ENCODE results near the gene PJA1. TPM values are rescaled to one million over a fixed set of nuclear protein-coding genes. Genes with fewer than 3 reads are reported as not detected.
A peak's percentile ranks its signal among the peaks of the same experiment; 100 is the strongest.

Gene PJA1, protein sequence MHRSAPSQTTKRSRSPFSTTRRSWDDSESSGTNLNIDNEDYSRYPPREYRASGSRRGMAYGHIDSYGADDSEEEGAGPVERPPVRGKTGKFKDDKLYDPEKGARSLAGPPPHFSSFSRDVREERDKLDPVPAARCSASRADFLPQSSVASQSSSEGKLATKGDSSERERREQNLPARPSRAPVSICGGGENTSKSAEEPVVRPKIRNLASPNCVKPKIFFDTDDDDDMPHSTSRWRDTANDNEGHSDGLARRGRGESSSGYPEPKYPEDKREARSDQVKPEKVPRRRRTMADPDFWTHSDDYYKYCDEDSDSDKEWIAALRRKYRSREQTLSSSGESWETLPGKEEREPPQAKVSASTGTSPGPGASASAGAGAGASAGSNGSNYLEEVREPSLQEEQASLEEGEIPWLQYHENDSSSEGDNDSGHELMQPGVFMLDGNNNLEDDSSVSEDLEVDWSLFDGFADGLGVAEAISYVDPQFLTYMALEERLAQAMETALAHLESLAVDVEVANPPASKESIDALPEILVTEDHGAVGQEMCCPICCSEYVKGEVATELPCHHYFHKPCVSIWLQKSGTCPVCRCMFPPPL
- 36.9 TPM for polyA plus RNA-seq
- long read RNA-seq, donor 1, transcript PJA1-203 (1 exons, 2,692 nt): major isoform, 11 of 23 reads
- long read RNA-seq, donor 1, transcript PJA1-202 (2 exons, 2,672 nt): minor isoform, 8 of 23 reads
- long read RNA-seq, donor 1, partial matches to known transcripts: 0 of 23 reads
- long read RNA-seq, donor 1, other reads (novel, unspliced or antisense): 0 of 23 reads
- long read RNA-seq, donor 2, transcript PJA1-203 (1 exons, 2,692 nt): major isoform, 28 of 54 reads
- long read RNA-seq, donor 2, transcript PJA1-202 (2 exons, 2,672 nt): minor isoform, 21 of 54 reads
- long read RNA-seq, donor 2, partial matches to known transcripts: 0 of 54 reads
- long read RNA-seq, donor 2, other reads (novel, unspliced or antisense): 0 of 54 reads
- long read RNA-seq, donor 3, transcript PJA1-203 (1 exons, 2,692 nt): minor isoform, 20 of 48 reads
- long read RNA-seq, donor 3, transcript PJA1-202 (2 exons, 2,672 nt): major isoform, 23 of 48 reads
- long read RNA-seq, donor 3, partial matches to known transcripts: 0 of 48 reads
- long read RNA-seq, donor 3, other reads (novel, unspliced or antisense): 0 of 48 reads
- long read RNA-seq, donor 4, partial matches to known transcripts: 0 of 2 reads
- long read RNA-seq, donor 4, other reads (novel, unspliced or antisense): 0 of 2 reads
- long read RNA-seq, donor 5, transcript PJA1-202 (2 exons, 2,672 nt): minor isoform, 10 of 27 reads
- long read RNA-seq, donor 5, transcript PJA1-203 (1 exons, 2,692 nt): major isoform, 13 of 27 reads
- long read RNA-seq, donor 5, partial matches to known transcripts: 0 of 27 reads
- long read RNA-seq, donor 5, other reads (novel, unspliced or antisense): 0 of 27 reads
- long read RNA-seq, donor 6, transcript PJA1-203 (1 exons, 2,692 nt): major isoform, 17 of 29 reads
- long read RNA-seq, donor 6, transcript PJA1-202 (2 exons, 2,672 nt): minor isoform, 7 of 29 reads
- long read RNA-seq, donor 6, partial matches to known transcripts: 0 of 29 reads
- long read RNA-seq, donor 6, other reads (novel, unspliced or antisense): 0 of 29 reads
- long read RNA-seq, donor 7, transcript PJA1-203 (1 exons, 2,692 nt): major isoform, 11 of 20 reads
- long read RNA-seq, donor 7, transcript PJA1-202 (2 exons, 2,672 nt): minor isoform, 7 of 20 reads
- long read RNA-seq, donor 7, partial matches to known transcripts: 0 of 20 reads
- long read RNA-seq, donor 7, other reads (novel, unspliced or antisense): 0 of 20 reads
- long read RNA-seq, donor 8, transcript PJA1-202 (2 exons, 2,672 nt): major isoform, 21 of 42 reads
- long read RNA-seq, donor 8, transcript PJA1-203 (1 exons, 2,692 nt): minor isoform, 19 of 42 reads
- long read RNA-seq, donor 8, partial matches to known transcripts: 0 of 42 reads
- long read RNA-seq, donor 8, other reads (novel, unspliced or antisense): 0 of 42 reads
- long read RNA-seq, donor 9, transcript PJA1-202 (2 exons, 2,672 nt): minor isoform, 15 of 38 reads
- long read RNA-seq, donor 9, transcript PJA1-203 (1 exons, 2,692 nt): major isoform, 20 of 38 reads
- long read RNA-seq, donor 9, partial matches to known transcripts: 0 of 38 reads
- long read RNA-seq, donor 9, other reads (novel, unspliced or antisense): 0 of 38 reads
- long read RNA-seq, donor 10, transcript PJA1-202 (2 exons, 2,672 nt): minor isoform, 14 of 36 reads
- long read RNA-seq, donor 10, transcript PJA1-203 (1 exons, 2,692 nt): major isoform, 16 of 36 reads
- long read RNA-seq, donor 10, partial matches to known transcripts: 0 of 36 reads
- long read RNA-seq, donor 10, other reads (novel, unspliced or antisense): 0 of 36 reads
- long read RNA-seq, donor 11, transcript PJA1-202 (2 exons, 2,672 nt): minor isoform, 6 of 18 reads
- long read RNA-seq, donor 11, transcript PJA1-203 (1 exons, 2,692 nt): major isoform, 9 of 18 reads
- long read RNA-seq, donor 11, partial matches to known transcripts: 0 of 18 reads
- long read RNA-seq, donor 11, other reads (novel, unspliced or antisense): 0 of 18 reads

DNA sequence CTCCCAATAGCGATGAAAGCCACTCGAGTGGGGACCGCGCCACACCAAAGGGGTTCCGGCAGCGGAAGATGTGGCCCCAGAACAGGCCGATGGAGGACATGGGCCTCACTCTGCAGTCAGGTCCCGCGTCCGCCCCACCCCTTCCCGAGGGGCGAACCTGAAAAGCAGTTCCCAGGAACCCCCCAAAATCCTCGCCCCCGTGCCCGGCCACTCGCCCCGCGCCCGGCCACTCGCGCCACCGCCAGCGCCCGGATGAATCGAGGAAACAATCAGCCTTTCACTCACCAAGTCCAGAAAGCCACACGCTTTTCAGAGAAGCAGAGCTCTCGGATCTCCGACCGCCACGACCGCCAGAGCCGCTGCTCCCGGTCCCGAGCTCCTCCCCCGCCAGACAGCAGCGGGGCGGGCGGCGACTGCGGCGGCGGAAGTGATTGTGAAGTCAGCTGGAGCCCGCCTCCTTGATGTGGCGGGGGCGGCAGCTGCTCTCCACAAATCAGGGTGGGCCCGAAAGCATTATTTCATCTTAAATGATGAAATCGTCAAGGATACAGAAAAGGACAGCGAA, at the start of gene PJA1:
PJA1 (minus strand) TSS at position 367 of the 565 bp plus-strand sequence. CDS start 2,380 bp downstream, outside the sequence.
- no peaks in the 10 kb centered on the region for H3K4me1 ChIP-seq (ENCODE audit: control insufficient read depth, insufficient read depth, low read length)
- peak within 1 kb of the TSS; percentile 50 for H3K4me3 ChIP-seq (ENCODE audit: low read length)
- peak within 1 kb of the TSS; percentile 73 for H3K27ac ChIP-seq (ENCODE audit: low read length)
- H3K36me3 ChIP-seq (ENCODE audit: control insufficient read depth, insufficient read depth, low read length): peaks cover 11% of the 10 kb centered on the region
- DNase-seq: peak; percentile 42 to 72
- H3K27me3 ChIP-seq (ENCODE audit: control insufficient read depth, insufficient read depth, low read length): no peaks in the 10 kb centered on the region
- WGBS (ENCODE audit: insufficient coverage, low lambda C conversion rate): no CpG with 5 or more reads among the region's 48 CpGs
- H3K9me3 ChIP-seq (ENCODE audit: control insufficient read depth, low read depth, low read length): no peaks in the 10 kb centered on the region

DNA sequence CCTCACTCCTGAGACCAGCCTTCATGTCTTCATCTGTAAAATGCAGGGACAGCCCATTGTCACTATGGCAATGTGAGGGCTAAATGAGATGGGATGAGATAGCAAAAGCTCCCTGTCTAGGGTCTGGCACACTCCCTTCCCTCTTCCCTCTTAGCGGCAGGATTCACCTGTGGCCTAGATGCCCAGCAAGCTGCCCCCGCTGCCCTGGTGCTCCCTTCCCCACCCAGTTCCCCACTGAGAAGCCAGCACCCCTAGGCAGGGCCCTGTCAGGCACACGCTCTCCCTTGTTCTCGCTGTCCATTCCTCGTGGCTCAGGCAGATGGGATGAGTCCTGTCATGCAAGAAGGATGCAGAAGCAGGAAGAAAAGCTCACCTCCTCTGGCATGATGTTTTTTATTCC, 49.2 kb upstream of the PJA1 start:
- Histone ChIP-seq H3K4me3 (ENCODE audit: low read length) (no peak overlapping the region), H3K4me1 (ENCODE audit: control insufficient read depth, insufficient read depth, low read length) (no peaks in the 10 kb centered on the region), H3K27ac (ENCODE audit: low read length) (no peak overlapping the region), H3K9me3 (ENCODE audit: control insufficient read depth, low read depth, low read length) (no peaks in the 10 kb centered on the region), H3K27me3 (ENCODE audit: control insufficient read depth, insufficient read depth, low read length) (no peaks in the 10 kb centered on the region), H3K36me3 (ENCODE audit: control insufficient read depth, insufficient read depth, low read length) (no peaks in the 10 kb centered on the region)
- DNase-seq: no peak
- no CpG with 5 or more reads among the region's 5 CpGs for WGBS (ENCODE audit: insufficient coverage, low lambda C conversion rate)

DNA sequence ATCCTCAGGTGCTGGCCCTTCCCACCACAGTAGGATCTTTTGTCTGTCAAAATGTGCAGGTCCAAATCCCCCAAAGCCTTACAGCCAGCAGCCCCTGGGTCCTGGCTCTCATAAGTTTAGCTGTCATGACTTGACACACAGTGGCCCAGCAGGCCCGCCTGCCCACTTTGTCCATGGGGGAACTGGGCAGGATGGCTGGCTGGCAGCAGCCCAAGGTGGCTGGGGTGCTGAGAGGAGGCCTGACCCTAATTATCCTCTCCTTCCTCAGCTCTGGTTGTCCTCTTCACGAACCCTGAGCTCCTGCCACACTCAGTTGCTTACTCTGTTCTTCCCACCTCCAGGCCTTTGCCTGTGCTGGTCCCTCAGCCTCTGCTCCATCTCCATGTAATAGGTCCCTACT, 46.4 kb upstream of the PJA1 start:
- Histone ChIP-seq H3K4me1 (ENCODE audit: control insufficient read depth, insufficient read depth, low read length) (no peaks in the 10 kb centered on the region), H3K27ac (ENCODE audit: low read length) (no peak overlapping the region), H3K27me3 (ENCODE audit: control insufficient read depth, insufficient read depth, low read length) (no peaks in the 10 kb centered on the region), H3K9me3 (ENCODE audit: control insufficient read depth, low read depth, low read length) (no peaks in the 10 kb centered on the region), H3K4me3 (ENCODE audit: low read length) (no peak overlapping the region), H3K36me3 (ENCODE audit: control insufficient read depth, insufficient read depth, low read length) (no peaks in the 10 kb centered on the region)
- no peak for DNase-seq
- WGBS (ENCODE audit: insufficient coverage, low lambda C conversion rate): no CpG with 5 or more reads among the region's 2 CpGs

DNA sequence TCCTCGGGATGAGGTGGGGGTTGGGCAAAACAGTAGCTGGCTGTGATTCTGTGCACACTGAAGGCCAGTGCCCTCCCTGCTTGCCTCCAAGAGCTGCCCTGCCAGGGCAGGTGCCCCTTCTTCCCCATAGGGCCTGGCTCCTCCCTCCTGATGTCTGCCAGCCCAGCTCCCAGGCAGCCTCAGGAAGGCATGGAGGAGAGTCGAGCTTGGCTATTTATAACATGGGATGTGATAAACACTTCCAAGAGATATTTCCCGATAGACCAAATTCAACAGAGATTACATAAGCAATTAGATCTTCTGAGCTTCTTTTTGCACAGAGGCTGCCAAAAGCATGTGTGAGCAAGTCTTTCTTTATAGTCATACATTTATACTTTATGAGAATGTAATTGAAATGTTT, 45.3 kb upstream of the PJA1 start:
- DNase-seq: no peak
- Histone ChIP-seq H3K4me1 (ENCODE audit: control insufficient read depth, insufficient read depth, low read length) (no peaks in the 10 kb centered on the region), H3K4me3 (ENCODE audit: low read length) (no peak overlapping the region), H3K36me3 (ENCODE audit: control insufficient read depth, insufficient read depth, low read length) (no peaks in the 10 kb centered on the region), H3K9me3 (ENCODE audit: control insufficient read depth, low read depth, low read length) (no peaks in the 10 kb centered on the region), H3K27ac (ENCODE audit: low read length) (no peak overlapping the region), H3K27me3 (ENCODE audit: control insufficient read depth, insufficient read depth, low read length) (no peaks in the 10 kb centered on the region)
- no CpG with 5 or more reads among the region's 3 CpGs for WGBS (ENCODE audit: insufficient coverage, low lambda C conversion rate)

DNA sequence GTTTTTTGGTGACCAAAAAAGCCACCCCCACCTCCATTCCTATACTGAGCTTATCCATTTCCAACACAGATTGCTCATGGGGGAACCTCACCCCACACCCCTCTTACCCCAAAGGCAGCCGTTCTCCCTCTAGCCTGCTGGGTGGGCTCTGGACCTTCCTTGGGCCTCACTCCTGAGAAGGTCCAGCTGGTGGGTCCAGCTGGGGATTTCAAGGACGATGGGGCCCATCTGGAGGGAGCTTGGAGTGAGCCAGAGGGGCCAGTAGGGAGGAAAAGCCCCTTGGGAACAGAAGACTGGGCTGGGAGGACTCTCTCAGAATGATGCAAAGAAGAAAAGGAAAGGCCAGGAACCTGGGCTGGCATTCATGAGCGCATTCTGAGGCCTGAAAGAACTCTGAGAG, 42.0 kb upstream of the PJA1 start:
- no CpG with 5 or more reads among the region's 3 CpGs for WGBS (ENCODE audit: insufficient coverage, low lambda C conversion rate)
- H3K36me3 ChIP-seq (ENCODE audit: control insufficient read depth, insufficient read depth, low read length): no peaks in the 10 kb centered on the region
- DNase-seq: no peak
- H3K9me3 ChIP-seq (ENCODE audit: control insufficient read depth, low read depth, low read length): no peaks in the 10 kb centered on the region
- H3K27ac ChIP-seq (ENCODE audit: low read length): no peak overlapping the region
- H3K4me3 ChIP-seq (ENCODE audit: low read length): no peak overlapping the region
- no peaks in the 10 kb centered on the region for H3K4me1 ChIP-seq (ENCODE audit: control insufficient read depth, insufficient read depth, low read length)
- no peaks in the 10 kb centered on the region for H3K27me3 ChIP-seq (ENCODE audit: control insufficient read depth, insufficient read depth, low read length)

DNA sequence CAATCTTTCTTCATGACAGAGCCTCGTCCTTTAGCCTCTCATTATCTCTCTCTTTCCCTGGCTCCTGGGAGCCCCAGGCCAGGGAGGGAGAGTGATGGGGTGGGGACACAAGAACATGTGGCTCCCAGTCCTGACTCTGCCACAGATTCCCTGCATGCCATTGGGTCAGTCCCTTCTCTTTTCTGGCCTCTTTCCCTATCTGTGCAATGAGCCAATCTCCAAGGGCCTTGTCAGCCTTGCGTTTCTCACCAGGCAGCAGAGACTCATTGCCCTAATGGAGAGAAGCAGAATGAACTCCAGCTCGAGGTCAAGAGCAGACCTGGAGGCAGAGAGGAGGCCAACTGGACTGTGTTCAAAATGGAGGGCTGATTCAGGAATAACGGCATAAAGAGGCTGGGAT, 38.4 kb upstream of the PJA1 start:
- Histone ChIP-seq H3K4me1 (ENCODE audit: control insufficient read depth, insufficient read depth, low read length) (no peaks in the 10 kb centered on the region), H3K4me3 (ENCODE audit: low read length) (no peak overlapping the region)
- WGBS (ENCODE audit: insufficient coverage, low lambda C conversion rate): no CpG with 5 or more reads among the region's 4 CpGs

DNA sequence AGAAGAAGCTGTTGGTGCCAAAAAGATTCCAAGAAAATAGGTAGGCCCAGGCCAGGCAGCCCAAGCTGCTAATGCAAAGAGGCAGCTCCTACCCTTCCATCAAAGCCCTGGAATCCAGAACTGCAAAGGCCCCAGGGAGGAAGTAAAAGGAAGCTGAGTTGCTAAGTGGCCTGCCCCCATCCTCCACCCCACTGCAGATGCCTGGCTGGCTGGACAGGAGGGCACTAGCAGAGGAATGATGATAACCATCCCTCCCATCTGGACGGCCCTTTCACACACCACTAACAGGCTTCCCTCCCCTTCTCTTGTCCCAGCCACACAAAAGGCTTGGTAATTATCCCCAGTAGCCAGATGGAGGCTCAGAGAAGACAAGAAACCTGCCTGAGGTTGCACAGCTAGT, 32.4 kb upstream of the PJA1 start:
- no peaks in the 10 kb centered on the region for H3K9me3 ChIP-seq (ENCODE audit: control insufficient read depth, low read depth, low read length)
- H3K4me1 ChIP-seq (ENCODE audit: control insufficient read depth, insufficient read depth, low read length): peaks cover 4% of the 10 kb centered on the region
- WGBS (ENCODE audit: insufficient coverage, low lambda C conversion rate): no CpG with 5 or more reads among the region's 1 CpG
- H3K27me3 ChIP-seq (ENCODE audit: control insufficient read depth, insufficient read depth, low read length): no peaks in the 10 kb centered on the region
- H3K36me3 ChIP-seq (ENCODE audit: control insufficient read depth, insufficient read depth, low read length): no peaks in the 10 kb centered on the region
- DNase-seq: no peak
- no peak overlapping the region for H3K4me3 ChIP-seq (ENCODE audit: low read length)
- H3K27ac ChIP-seq (ENCODE audit: low read length): no peak overlapping the region

More for the DNA sequence above, 38.4 kb upstream of the PJA1 start:
- no peaks in the 10 kb centered on the region for H3K9me3 ChIP-seq (ENCODE audit: control insufficient read depth, low read depth, low read length)
- no peak for DNase-seq
- H3K27me3 ChIP-seq (ENCODE audit: control insufficient read depth, insufficient read depth, low read length): no peaks in the 10 kb centered on the region
- no peaks in the 10 kb centered on the region for H3K36me3 ChIP-seq (ENCODE audit: control insufficient read depth, insufficient read depth, low read length)
- no peak overlapping the region for H3K27ac ChIP-seq (ENCODE audit: low read length)

DNA sequence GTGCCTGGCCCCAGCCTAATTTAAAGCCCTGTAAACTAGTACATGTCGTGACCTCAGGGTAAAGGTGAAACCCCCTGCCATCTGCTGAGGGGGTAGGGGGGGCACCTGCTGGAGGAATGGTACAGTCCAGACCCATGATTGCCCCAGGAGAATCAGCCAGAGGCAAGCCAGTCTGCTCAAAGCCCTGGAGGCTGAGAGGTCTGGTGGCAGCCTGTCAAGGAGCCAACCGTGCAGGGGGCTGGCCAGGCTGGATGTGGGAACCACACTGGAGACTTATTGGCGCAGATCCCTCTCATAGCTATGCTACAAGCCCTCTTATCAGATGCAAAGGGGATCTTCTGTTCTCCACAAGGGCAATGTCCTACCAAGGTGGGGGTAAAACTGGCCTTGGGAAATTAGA, 31.4 kb upstream of the PJA1 start:
- no peak overlapping the region for H3K4me3 ChIP-seq (ENCODE audit: low read length)
- peaks cover 4% of the 10 kb centered on the region for H3K4me1 ChIP-seq (ENCODE audit: control insufficient read depth, insufficient read depth, low read length)
- no peak for DNase-seq
- no peaks in the 10 kb centered on the region for H3K36me3 ChIP-seq (ENCODE audit: control insufficient read depth, insufficient read depth, low read length)
- no peaks in the 10 kb centered on the region for H3K27me3 ChIP-seq (ENCODE audit: control insufficient read depth, insufficient read depth, low read length)
- no CpG with 5 or more reads among the region's 3 CpGs for WGBS (ENCODE audit: insufficient coverage, low lambda C conversion rate)
- no peak overlapping the region for H3K27ac ChIP-seq (ENCODE audit: low read length)
- no peaks in the 10 kb centered on the region for H3K9me3 ChIP-seq (ENCODE audit: control insufficient read depth, low read depth, low read length)

Measured in large intestine (tissue), 12 donors.